HG03280 (cell line): Measurements from ENCODE around the gene ACTG1.

ENCODE experiments used
- ATAC-seq: cut with Tn5 transposase; IDR thresholded peaks from one replicate; pipeline ENCODE4 v1.9.1; 2021; ENCODE audit warnings: mild to moderate bottlenecking, moderate library complexity; ENCODE audit not compliant: unreplicated experiment

Gene ACTG1

GRCh38 chr17:81483085-81483861 lies 29.3 kb downstream of the ACTG1 start:
- ATAC-seq: no peak

GRCh38 chr17:81482673-81483072 lies 29.9 kb downstream of the ACTG1 start:
- no peak for ATAC-seq

- ATAC-seq: no peak
These were observed 30.6 kb downstream of the ACTG1 start for GRCh38 chr17:81481815-81482505.

GRCh38 chr17:81481073-81481799 lies 31.4 kb downstream of the ACTG1 start:
- no peak for ATAC-seq

- no peak for ATAC-seq
These were observed 32.2 kb downstream of the ACTG1 start for GRCh38 chr17:81480140-81481072.

- ATAC-seq: no peak
These were observed 33.2 kb downstream of the ACTG1 start for GRCh38 chr17:81479175-81480071.

- no peak for ATAC-seq
These were observed 34.5 kb downstream of the ACTG1 start for GRCh38 chr17:81478119-81478518.

- ATAC-seq: no peak
These were observed 35.4 kb downstream of the ACTG1 start for GRCh38 chr17:81477173-81477572.

GRCh38 chr17:81476635-81477034 lies 36.0 kb downstream of the ACTG1 start:
- no peak for ATAC-seq

GRCh38 chr17:81476097-81476496 lies 36.5 kb downstream of the ACTG1 start:
- no peak for ATAC-seq

- ATAC-seq: no peak
These were observed 37.6 kb downstream of the ACTG1 start for GRCh38 chr17:81474958-81475357.

GRCh38 chr17:81473019-81473418 lies 39.6 kb downstream of the ACTG1 start:
- no peak for ATAC-seq

- ATAC-seq: no peak
These were observed 40.7 kb downstream of the ACTG1 start for GRCh38 chr17:81471818-81472456.

GRCh38 chr17:81470944-81471817 lies 41.4 kb downstream of the ACTG1 start:
- no peak for ATAC-seq

- ATAC-seq: no peak
These were observed 42.2 kb downstream of the ACTG1 start for GRCh38 chr17:81470270-81470943.

- ATAC-seq: no peak
These were observed 43.3 kb downstream of the ACTG1 start for GRCh38 chr17:81469266-81469665.

- ATAC-seq: no peak
These were observed 43.9 kb downstream of the ACTG1 start for GRCh38 chr17:81468770-81469121.
